ENCODE data around the gene CPLX1.

The CPLX1 gene

DNA sequence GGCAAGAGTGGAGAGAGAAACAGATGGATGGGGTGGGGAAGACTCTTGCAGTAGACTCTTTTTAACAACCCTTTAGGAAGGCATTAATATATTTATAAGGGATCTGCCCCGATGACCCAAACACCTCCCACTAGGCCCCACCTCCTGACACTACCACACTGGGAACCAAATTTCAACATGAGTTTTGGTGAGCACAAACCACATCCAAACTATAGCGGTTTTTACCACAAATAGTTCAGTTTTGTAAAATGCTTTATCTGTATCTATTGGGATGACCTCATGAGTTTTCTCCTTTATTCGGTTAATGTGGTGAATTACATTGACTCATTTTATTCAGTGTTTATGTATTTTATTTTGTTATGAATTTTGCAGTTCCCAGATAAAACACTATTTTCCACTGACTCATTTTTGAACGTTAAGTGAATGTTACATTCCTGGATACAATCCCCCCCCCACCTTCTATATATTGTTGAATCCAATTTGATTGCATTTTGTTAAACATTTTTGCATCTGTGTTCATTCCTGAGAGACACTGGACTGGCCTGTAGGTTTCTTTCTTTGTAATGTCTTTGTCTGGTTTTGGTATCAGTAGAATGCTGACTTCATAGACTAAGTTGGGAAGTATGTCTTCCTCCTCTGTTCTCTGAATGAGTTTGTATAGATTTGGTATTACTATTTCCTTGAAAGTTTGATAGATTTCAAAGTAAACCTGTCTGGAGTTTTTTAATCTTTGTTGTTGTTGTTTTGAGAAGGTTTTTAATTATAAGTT, 13.9 kb upstream of the CPLX1 start:
- H3K9ac ChIP-seq, result no peak overlapping the region
- no peaks in the 10 kb centered on the region for H3K4me1 ChIP-seq
- no peak overlapping the region for H3K4me3 ChIP-seq (ENCODE audit: low read depth, low read length)
- no peak overlapping the region for H2AFZ ChIP-seq
- H3K9me3 ChIP-seq (ENCODE audit: control insufficient read depth, low read length), result no peaks in the 10 kb centered on the region
- no peak overlapping the region for H3K4me2 ChIP-seq (ENCODE audit: low read length)
- no peaks in the 10 kb centered on the region for H3K27me3 ChIP-seq (ENCODE audit: control insufficient read depth, insufficient read depth, low read length)
- H3K79me2 ChIP-seq, result no peaks in the 10 kb centered on the region
- no peaks in the 10 kb centered on the region for H3K36me3 ChIP-seq (ENCODE audit: control insufficient read depth, insufficient read depth, low read length)
- TF ChIP-seq, protein P1, sequence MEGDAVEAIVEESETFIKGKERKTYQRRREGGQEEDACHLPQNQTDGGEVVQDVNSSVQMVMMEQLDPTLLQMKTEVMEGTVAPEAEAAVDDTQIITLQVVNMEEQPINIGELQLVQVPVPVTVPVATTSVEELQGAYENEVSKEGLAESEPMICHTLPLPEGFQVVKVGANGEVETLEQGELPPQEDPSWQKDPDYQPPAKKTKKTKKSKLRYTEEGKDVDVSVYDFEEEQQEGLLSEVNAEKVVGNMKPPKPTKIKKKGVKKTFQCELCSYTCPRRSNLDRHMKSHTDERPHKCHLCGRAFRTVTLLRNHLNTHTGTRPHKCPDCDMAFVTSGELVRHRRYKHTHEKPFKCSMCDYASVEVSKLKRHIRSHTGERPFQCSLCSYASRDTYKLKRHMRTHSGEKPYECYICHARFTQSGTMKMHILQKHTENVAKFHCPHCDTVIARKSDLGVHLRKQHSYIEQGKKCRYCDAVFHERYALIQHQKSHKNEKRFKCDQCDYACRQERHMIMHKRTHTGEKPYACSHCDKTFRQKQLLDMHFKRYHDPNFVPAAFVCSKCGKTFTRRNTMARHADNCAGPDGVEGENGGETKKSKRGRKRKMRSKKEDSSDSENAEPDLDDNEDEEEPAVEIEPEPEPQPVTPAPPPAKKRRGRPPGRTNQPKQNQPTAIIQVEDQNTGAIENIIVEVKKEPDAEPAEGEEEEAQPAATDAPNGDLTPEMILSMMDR (IDR thresholded peaks at IDR 0.05), result no peak
- H3K27ac ChIP-seq, result no peak overlapping the region

DNA sequence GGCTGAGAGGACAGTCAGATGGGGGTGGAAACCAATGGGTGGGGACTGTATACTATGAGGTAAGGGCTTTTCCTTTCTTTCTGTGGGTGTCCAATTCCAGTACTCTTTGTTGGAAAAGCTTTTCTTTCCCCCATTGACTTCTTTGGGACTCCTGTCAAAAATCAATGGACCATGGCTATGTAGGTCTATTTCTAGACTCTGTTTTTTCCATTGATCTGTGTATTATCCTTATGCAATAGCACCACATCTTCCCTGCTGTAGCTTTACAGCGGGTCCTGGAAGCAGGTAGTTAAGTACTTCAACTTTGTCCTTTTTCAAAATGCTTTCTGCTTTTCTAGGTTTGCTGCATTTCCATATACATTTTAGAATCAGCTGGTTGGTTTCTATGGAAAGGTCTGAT, 11.8 kb upstream of the CPLX1 start:
- H3K9ac ChIP-seq, result no peak overlapping the region
- no peaks in the 10 kb centered on the region for H3K4me1 ChIP-seq
- no peak overlapping the region for H3K4me3 ChIP-seq (ENCODE audit: low read depth, low read length)
- no peaks in the 10 kb centered on the region for H3K9me3 ChIP-seq (ENCODE audit: control insufficient read depth, low read length)
- no peak overlapping the region for H2AFZ ChIP-seq
- no peaks in the 10 kb centered on the region for H3K36me3 ChIP-seq (ENCODE audit: control insufficient read depth, insufficient read depth, low read length)
- no peak overlapping the region for H3K4me2 ChIP-seq (ENCODE audit: low read length)
- TF ChIP-seq, protein P1 (IDR thresholded peaks at IDR 0.05), result no peak
- no peak overlapping the region for H3K27ac ChIP-seq
- no peaks in the 10 kb centered on the region for H3K27me3 ChIP-seq (ENCODE audit: control insufficient read depth, insufficient read depth, low read length)
- H3K79me2 ChIP-seq, result no peaks in the 10 kb centered on the region

DNA sequence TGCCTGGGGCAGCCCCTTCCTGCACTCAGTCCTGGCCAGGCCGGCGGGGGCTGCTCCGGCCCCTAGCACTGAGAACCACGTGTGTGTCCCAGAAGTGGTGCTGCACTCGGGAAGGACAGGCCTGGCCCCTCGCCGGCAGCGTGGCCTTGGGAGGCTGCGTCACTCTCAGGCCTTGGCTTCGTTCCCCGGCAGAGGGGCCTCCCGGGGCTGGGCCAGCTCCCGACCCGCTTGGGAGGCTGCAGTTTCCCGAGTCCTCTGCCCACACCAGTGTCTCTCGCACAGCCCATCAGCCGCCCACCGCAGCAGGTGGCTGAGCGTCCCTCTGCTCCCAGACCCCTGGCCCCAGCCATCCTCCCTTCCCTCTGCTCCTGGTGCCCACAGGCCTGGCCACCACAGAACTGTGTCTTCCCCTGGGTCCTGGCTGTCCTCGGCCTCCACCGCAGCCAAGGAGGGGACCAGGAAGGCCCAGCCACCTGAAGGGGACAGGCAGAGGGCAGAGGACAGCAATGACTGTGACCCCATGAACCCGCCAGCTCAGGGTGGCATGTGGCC, 10.9 kb upstream of the CPLX1 start:
- no peaks in the 10 kb centered on the region for H3K9me3 ChIP-seq (ENCODE audit: control insufficient read depth, low read length)
- no peak overlapping the region for H3K27ac ChIP-seq
- no peaks in the 10 kb centered on the region for H3K79me2 ChIP-seq

DNA sequence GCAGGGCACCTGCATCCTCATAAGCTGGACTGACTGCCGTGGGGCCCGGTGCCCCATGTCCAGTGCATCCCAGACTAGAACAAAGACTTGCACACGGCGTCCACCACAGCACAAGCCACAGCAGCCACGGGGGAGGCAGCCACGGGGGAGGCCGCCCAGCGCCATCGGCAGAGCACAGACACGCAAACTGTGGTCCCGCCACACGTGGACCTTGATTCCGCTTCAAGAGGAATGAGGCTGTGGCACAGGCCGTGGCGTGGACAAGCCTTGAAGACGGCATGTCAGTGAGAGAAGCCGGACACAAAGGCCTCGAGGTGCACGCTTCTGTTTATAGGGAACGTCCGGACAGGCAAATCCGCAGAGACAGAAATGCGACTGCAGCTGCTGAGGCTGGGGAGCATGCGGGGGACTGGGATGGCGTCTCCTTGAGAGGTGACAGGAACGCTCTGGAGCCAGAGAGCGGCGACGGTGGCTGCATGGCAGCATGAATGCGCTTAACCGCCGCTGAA, 10.1 kb upstream of the CPLX1 start:
- Histone ChIP-seq H3K4me3 (ENCODE audit: low read depth, low read length) (no peak overlapping the region), H3K9me3 (ENCODE audit: control insufficient read depth, low read length) (no peaks in the 10 kb centered on the region), H3K9ac (no peak overlapping the region), H3K79me2 (no peaks in the 10 kb centered on the region), H3K4me2 (ENCODE audit: low read length) (no peak overlapping the region), H3K4me1 (no peaks in the 10 kb centered on the region), H2AFZ (no peak overlapping the region), H3K27ac (no peak overlapping the region), H3K27me3 (ENCODE audit: control insufficient read depth, insufficient read depth, low read length) (no peaks in the 10 kb centered on the region), H3K36me3 (ENCODE audit: control insufficient read depth, insufficient read depth, low read length) (no peaks in the 10 kb centered on the region)
- TF ChIP-seq, protein P1 (IDR thresholded peaks at IDR 0.05), result no peak

More for the DNA sequence above, 10.9 kb upstream of the CPLX1 start:
- H2AFZ ChIP-seq, result no peak overlapping the region
- TF ChIP-seq, protein P1 (IDR thresholded peaks at IDR 0.05), result no peak
- no peak overlapping the region for H3K4me2 ChIP-seq (ENCODE audit: low read length)
- H3K36me3 ChIP-seq (ENCODE audit: control insufficient read depth, insufficient read depth, low read length), result no peaks in the 10 kb centered on the region
- H3K9ac ChIP-seq, result no peak overlapping the region
- H3K4me3 ChIP-seq (ENCODE audit: low read depth, low read length), result no peak overlapping the region
- no peaks in the 10 kb centered on the region for H3K4me1 ChIP-seq
- no peaks in the 10 kb centered on the region for H3K27me3 ChIP-seq (ENCODE audit: control insufficient read depth, insufficient read depth, low read length)
